ENCODE data around the gene TSPAN18. TPM values are rescaled to one million over a fixed set of nuclear protein-coding genes. Genes with fewer than 3 reads are reported as not detected.

Gene TSPAN18
- total and polyA plus RNA-seq, 2 of the 8 experiments (the other 6 are each of a cell fraction or from before 2014, with no cell fraction given): 5.2 to 10.2 TPM

- H4K8ac ChIP-seq (ENCODE audit: extremely low read depth, insufficient read depth, low read length): no peak overlapping the region
- H3K4me1 ChIP-seq (replicated peaks in 1 of 4; ENCODE audit: control insufficient read depth in 3 of 4, insufficient read depth in 4 of 4, low read length in 3 of 4): peaks cover 12 to 29% (median 16%) of the 10 kb centered on the region in 4 experiments
- H2AK5ac ChIP-seq (ENCODE audit: low read depth, low read length): no peak overlapping the region
- no peak overlapping the region for H3K27ac ChIP-seq (ENCODE audit: low read depth, low read length)
- H3K79me2 ChIP-seq (ENCODE audit: control insufficient read depth in 1 of 2, insufficient read depth in 2 of 2, low read length in 2 of 2): no peaks in the 10 kb centered on the region
- H2BK20ac ChIP-seq (ENCODE audit: low read length): no peak overlapping the region
- H3K23me2 ChIP-seq (ENCODE audit: low read depth, low read length): peaks cover 2% of the 10 kb centered on the region; the same call in 1 of the 2 replicates
- H2BK5ac ChIP-seq (ENCODE audit: low read depth, low read length): no peak overlapping the region
- no peak overlapping the region for H3K56ac ChIP-seq (replicated peaks; ENCODE audit: insufficient read length, low read depth, low read length)
- H3K9me3 ChIP-seq (ENCODE audit: insufficient read depth in 2 of 2, low read depth in 1 of 2, low read length in 1 of 2): no peaks in the 10 kb centered on the region
- H4K5ac ChIP-seq (ENCODE audit: insufficient read length, low read depth, low read length): no peak overlapping the region
- H3K27me3 ChIP-seq (replicated peaks in 1 of 4; ENCODE audit: control insufficient read depth in 3 of 4, extremely low read depth in 1 of 4, insufficient read depth in 3 of 4, low read length in 3 of 4): no peaks in the 10 kb centered on the region
- H3K18ac ChIP-seq (ENCODE audit: extremely low read depth, low read length): no peak overlapping the region
- CTCF ChIA-PET (ENCODE audit: partially characterized antibody): interaction anchor here (0.6 to 7.6 kb wide), 38 partner anchors 11 to 569 kb away, joined by 3 to 132 read pairs (median 11); no protein-coding TSS in a partner anchor
- H3K14ac ChIP-seq (ENCODE audit: insufficient read length): no peak overlapping the region
- peak in 1 of 2 experiments; percentile 38 for DNase-seq (ENCODE audit: low read depth in 1 of 2, low spot score in 2 of 2)
- H3K4me2 ChIP-seq (ENCODE audit: insufficient read depth in 1 of 2, low read depth in 2 of 2, low read length in 2 of 2): no peak overlapping the region
- POLR2A ChIA-PET (ENCODE audit: partially characterized antibody): interaction anchor here (1.1 kb wide), 1 partner anchor 155 kb away, joined by 3 read pairs; no protein-coding TSS in a partner anchor
- H3K23ac ChIP-seq (ENCODE audit: insufficient read length): no peak overlapping the region
- H3K4me3 ChIP-seq (ENCODE audit: extremely low read depth in 1 of 4, insufficient read depth in 2 of 4, low read depth in 3 of 4, low read length in 4 of 4): no peak overlapping the region
- H2BK120ac ChIP-seq (replicated peaks; ENCODE audit: low read depth, low read length): no peak overlapping the region
- H4K91ac ChIP-seq (replicated peaks; ENCODE audit: insufficient read length, low read length): no peak overlapping the region
- no peak overlapping the region for H3K9ac ChIP-seq (replicated peaks in 1 of 4; ENCODE audit: extremely low read depth in 1 of 4, low read depth in 3 of 4, low read length in 3 of 4)
- H2BK15ac ChIP-seq (ENCODE audit: low read length): no peak overlapping the region; the same call in 1 of the 2 replicates
- 92% methylated on average over 6 of the region's 6 CpGs; no CpG with 5 or more reads in 1 of the 2 experiments for WGBS, 2 experiments (ENCODE audit: extremely low coverage in 1 of 2, insufficient coverage in 1 of 2, insufficient read length in 1 of 2, insufficient replicate concordance in 2 of 2, low coverage in 1 of 2, low lambda C conversion rate in 2 of 2, missing lambda C conversion rate in 1 of 2)
- FAIRE-seq: no peak
- no peaks in the 10 kb centered on the region; the same call in 1 of the 2 replicates for H3K79me1 ChIP-seq (ENCODE audit: low read depth, low read length)
- no peak overlapping the region for H2BK12ac ChIP-seq (ENCODE audit: low read depth, low read length)
- no peak overlapping the region for H2AFZ ChIP-seq (ENCODE audit: low read length)
- H3K4ac ChIP-seq (replicated peaks; ENCODE audit: insufficient read length, low read depth, low read length): no peak overlapping the region
- H3K36me3 ChIP-seq (ENCODE audit: control insufficient read depth in 2 of 4, insufficient read depth in 4 of 4, low read length in 3 of 4): no peaks in the 10 kb centered on the region
- H4K20me1 ChIP-seq (replicated peaks in 1 of 2; ENCODE audit: control insufficient read depth in 1 of 2, insufficient read depth in 2 of 2, low read length in 2 of 2): no peaks in the 10 kb centered on the region
- TF ChIP-seq E2F6 (IDR thresholded peaks at IDR 0.05): no peak
- TF ChIP-seq RFX5 (IDR thresholded peaks at IDR 0.05; ENCODE audit: borderline replicate concordance, low read depth, low read length): no peak
- no peak for TF ChIP-seq KDM5A (IDR thresholded peaks at IDR 0.05; ENCODE audit: low read length)
- TF ChIP-seq BCL11A (IDR thresholded peaks at IDR 0.05; ENCODE audit: low read depth in 2 of 2, low read length in 2 of 2): no peak
- no peak for TF ChIP-seq BRCA1 (IDR thresholded peaks at IDR 0.05; ENCODE audit: low read depth, low read length)
- TF ChIP-seq GTF2F1 (IDR thresholded peaks at IDR 0.05; ENCODE audit: borderline replicate concordance, low read depth, low read length): no peak
- TF ChIP-seq SIRT6 (IDR thresholded peaks at IDR 0.05; ENCODE audit: low read length): no peak
- TF ChIP-seq CHD2 (IDR thresholded peaks at IDR 0.05; ENCODE audit: low read length): no peak
- no peak for TF ChIP-seq TCF12 (IDR thresholded peaks at IDR 0.05; ENCODE audit: low read depth, low read length)
- TF ChIP-seq SRF (IDR thresholded peaks at IDR 0.05; ENCODE audit: low read depth, low read length): no peak
- no peak for TF ChIP-seq SP2 (IDR thresholded peaks at IDR 0.05; ENCODE audit: low read length)
These were observed 49.9 kb downstream of the TSPAN18 start for GRCh38 chr11:44776551-44777208.
